HG03280 (cell line): Measurements from ENCODE around the gene ATP6V1G3.
A peak's percentile ranks its signal among the peaks of the same experiment; 100 is the strongest.
"Not testable (repeated sequence)": the region's sequence is repeated elsewhere in the genome, so short reads cannot be mapped to it uniquely, and the experiment has no call there.

Experiments used
- ATAC-seq: cut with Tn5 transposase; IDR thresholded peaks from one replicate; pipeline ENCODE4 v1.9.1; 2021; ENCODE audit warnings: mild to moderate bottlenecking, moderate library complexity; ENCODE audit not compliant: unreplicated experiment

Gene ATP6V1G3

GRCh38 chr1:198540580-198540979 is at the start of gene ATP6V1G3:
TSS of gene ATP6V1G3 (minus strand) at chr1:198540680. CDS start at chr1:198540650, 30 bp downstream.
- no peak for ATAC-seq

GRCh38 chr1:198588845-198589244 is 48.4 kb upstream of the ATP6V1G3 start:
- ATAC-seq: no peak

GRCh38 chr1:198584163-198584562 is 43.7 kb upstream of the ATP6V1G3 start:
- ATAC-seq: no peak

GRCh38 chr1:198583209-198583802 is 42.8 kb upstream of the ATP6V1G3 start:
- not testable (repeated sequence) for ATAC-seq

GRCh38 chr1:198577444-198577843 is 37.0 kb upstream of the ATP6V1G3 start:
- ATAC-seq: no peak

GRCh38 chr1:198575798-198576641 is 35.5 kb upstream of the ATP6V1G3 start:
- ATAC-seq: no peak

- no peak for ATAC-seq
These were observed 34.8 kb upstream of the ATP6V1G3 start for GRCh38 chr1:198575292-198575691.

GRCh38 chr1:198574325-198574724 is 33.8 kb upstream of the ATP6V1G3 start:
- ATAC-seq: no peak

GRCh38 chr1:198564716-198565115 is 24.2 kb upstream of the ATP6V1G3 start:
- ATAC-seq: no peak

- no peak for ATAC-seq
These were observed 23.7 kb upstream of the ATP6V1G3 start for GRCh38 chr1:198564157-198564556.

GRCh38 chr1:198563583-198563982 is 23.1 kb upstream of the ATP6V1G3 start:
- ATAC-seq: no peak

GRCh38 chr1:198560161-198560560 is 19.7 kb upstream of the ATP6V1G3 start:
- ATAC-seq: no peak

GRCh38 chr1:198559362-198559761 is 18.9 kb upstream of the ATP6V1G3 start:
- ATAC-seq: no peak

GRCh38 chr1:198558402-198558801 is 17.9 kb upstream of the ATP6V1G3 start:
- ATAC-seq: no peak

- ATAC-seq: peak; percentile 74
These were observed 16.5 kb upstream of the ATP6V1G3 start for GRCh38 chr1:198556971-198557370.

- ATAC-seq: no peak
These were observed 12.4 kb upstream of the ATP6V1G3 start for GRCh38 chr1:198552668-198553416.

- ATAC-seq: no peak
These were observed 10.6 kb upstream of the ATP6V1G3 start for GRCh38 chr1:198550941-198551524.

GRCh38 chr1:198549866-198550265 is 9.4 kb upstream of the ATP6V1G3 start:
- ATAC-seq: peak; percentile 82

GRCh38 chr1:198548890-198549289 is 8.4 kb upstream of the ATP6V1G3 start:
- ATAC-seq: no peak

GRCh38 chr1:198545156-198545555 is 4.7 kb upstream of the ATP6V1G3 start:
- ATAC-seq: no peak

GRCh38 chr1:198544265-198544664 is 3.8 kb upstream of the ATP6V1G3 start:
- ATAC-seq: no peak
